ENCODE results near the gene ITIH5. TPM values are rescaled to one million over a fixed set of nuclear protein-coding genes. Genes with fewer than 3 reads are reported as not detected.

ITIH5 gene
- total and polyA plus RNA-seq, 8 donors, result 4.4 to 28.6 (median 9.4) TPM

GRCh38 chr10:7533657-7534479, 132.9 kb downstream of the ITIH5 start:
- 67 to 80% methylated on average over 7 of the region's 7 CpGs for WGBS, 2 donors

GRCh38 chr10:7532723-7533498, 133.9 kb downstream of the ITIH5 start:
- FAIRE-seq (no peak), ATAC-seq (no peak), DNase-seq (no peak)
- WGBS, 2 donors, result 44 to 46% methylated on average over 23 of the region's 23 CpGs
- intact Hi-C loops (cut with DNase I), result loop anchor here in 1 of 3 donors (5.0 kb wide), 1 partner anchor 154 kb away; no protein-coding TSS in a partner anchor
- H3K4me3 ChIP-seq, result no peak overlapping the region
- no peak overlapping the region for H3K27ac ChIP-seq
- H3K9me3 ChIP-seq, result no peaks in the 10 kb centered on the region
- no peaks in the 10 kb centered on the region for H3K36me3 ChIP-seq
- no peak for TF ChIP-seq CTCF (IDR thresholded peaks at IDR 0.05)
- no peaks in the 10 kb centered on the region for H3K27me3 ChIP-seq
- H3K4me1 ChIP-seq, result no peaks in the 10 kb centered on the region

More at GRCh38 chr10:7533657-7534479, 132.9 kb downstream of the ITIH5 start:
- no peaks in the 10 kb centered on the region for H3K36me3 ChIP-seq
- TF ChIP-seq CTCF (IDR thresholded peaks at IDR 0.05), result no peak
- H3K4me3 ChIP-seq, result no peak overlapping the region
- H3K9me3 ChIP-seq, result no peaks in the 10 kb centered on the region
- H3K27ac ChIP-seq, result no peak overlapping the region
- DNase-seq, result no peak
- intact Hi-C loops (cut with DNase I), result loop anchor here in 1 of 3 donors (5.0 kb wide), 1 partner anchor 153 kb away; no protein-coding TSS in a partner anchor
- H3K27me3 ChIP-seq, result no peaks in the 10 kb centered on the region
- ATAC-seq, result no peak
- no peaks in the 10 kb centered on the region for H3K4me1 ChIP-seq
- no peak for FAIRE-seq

- intact Hi-C loops (cut with DNase I), result loop anchor here in 2 of 3 donors (5.0 to 10.0 kb wide), 2 partner anchors 158 to 1765 kb away; no protein-coding TSS in a partner anchor
- H3K4me1 ChIP-seq, result no peaks in the 10 kb centered on the region
- TF ChIP-seq CTCF (IDR thresholded peaks at IDR 0.05), result no peak
- H3K36me3 ChIP-seq, result no peaks in the 10 kb centered on the region
- no peak overlapping the region for H3K27ac ChIP-seq
- DNase-seq (no peak), ATAC-seq (peak in 3 of 4 donors; percentile 42 to 45 (median 43)), FAIRE-seq (no peak)
- no peak overlapping the region for H3K4me3 ChIP-seq
- H3K9me3 ChIP-seq, result no peaks in the 10 kb centered on the region
- no peaks in the 10 kb centered on the region for H3K27me3 ChIP-seq
- 31 to 36% methylated on average over 7 of the region's 7 CpGs for WGBS, 2 donors
These were observed 137.1 kb downstream of the ITIH5 start for GRCh38 chr10:7529638-7530037.

- no peak overlapping the region for H3K27ac ChIP-seq
- FAIRE-seq, result no peak
- intact Hi-C loops (cut with DNase I), result loop anchor here in 1 of 3 donors (10.0 kb wide), 1 partner anchor 1767 kb away; no protein-coding TSS in a partner anchor
- no peaks in the 10 kb centered on the region for H3K36me3 ChIP-seq
- no peak overlapping the region for H3K4me3 ChIP-seq
- no peak for DNase-seq
- no peaks in the 10 kb centered on the region for H3K4me1 ChIP-seq
- no peaks in the 10 kb centered on the region for H3K27me3 ChIP-seq
- TF ChIP-seq CTCF (IDR thresholded peaks at IDR 0.05), result no peak
- no peaks in the 10 kb centered on the region for H3K9me3 ChIP-seq
- WGBS, 2 donors, result 78 to 86% methylated on average over 1 of the region's 1 CpG
- ATAC-seq, result no peak
These were observed 139.3 kb downstream of the ITIH5 start for GRCh38 chr10:7527468-7527867.

Measured in pancreas (tissue), 10 donors.